IMR-90 (cell line): ENCODE results near the gene SP2. TPM values are rescaled to one million over a fixed set of nuclear protein-coding genes. Genes with fewer than 3 reads are reported as not detected.

Experiments used
- ATAC-seq: fragments of 200-7000 bp; cut with Tn5 transposase; 2 replicates; pipeline ENCODE4 v1.9.1; 2020; ENCODE audit warnings: low read depth, mild to moderate bottlenecking, moderate library complexity
- BruUV-seq: library from RNA; stranded (reverse); fragments of 400-500 nt; replicated peaks from 2 replicates; lab custom pipeline; 2021; lab: Mats Ljungman, UMichigan
- CTCF ChIA-PET: fragments of 300-600 bp; formaldehyde crosslinking; extraction: SDS; loops from one replicate; lab custom pipeline; 2021; ENCODE audit warnings: antibody characterized with exemption; lab: Yijun Ruan, JAX
- POLR2A ChIA-PET: fragments of 300-600 bp; sonication (Branson Sonifier 250); formaldehyde crosslinking; loops from one replicate; lab custom pipeline; 2022; ENCODE audit warnings: antibody characterized with exemption; ENCODE audit not compliant: unreplicated experiment; lab: Charles Lee
- DNase-seq: peaks from one replicate; pipeline ENCODE4 v3.0.0; 2013
- H2AFZ ChIP-seq: replicated peaks from 2 replicates; pipeline ENCODE3; 2013; ENCODE audit warnings: low read length, mild to moderate bottlenecking; ENCODE audit not compliant: poor library complexity
- H2AK5ac ChIP-seq: 2 replicates; pipeline ENCODE4 v1.6.1; 2013; ENCODE audit warnings: low read depth, low read length, inconsistent platforms
- H2AK9ac ChIP-seq: replicated peaks from 2 replicates; pipeline ENCODE3; 2013; ENCODE audit warnings: mild to moderate bottlenecking, low read depth, low read length, moderate library complexity; ENCODE audit not compliant: poor library complexity
- H2BK120ac ChIP-seq: 2 replicates; pipeline ENCODE4 v1.6.1; 2013; ENCODE audit warnings: low read depth, low read length, inconsistent platforms
- H2BK15ac ChIP-seq: 3 replicates; pipeline ENCODE4 v1.6.1; 2013; ENCODE audit warnings: low read depth, low read length, inconsistent platforms
- H2BK20ac ChIP-seq: 2 replicates; pipeline ENCODE4 v1.6.1; 2013; ENCODE audit warnings: low read depth, mild to moderate bottlenecking, inconsistent platforms, low read length, moderate library complexity
- H2BK5ac ChIP-seq: 2 replicates; pipeline ENCODE4 v1.6.1; 2013; ENCODE audit warnings: mild to moderate bottlenecking, low read depth, low read length, inconsistent platforms; ENCODE audit not compliant: poor library complexity, severe bottlenecking
- H3K14ac ChIP-seq: replicated peaks from 2 replicates; pipeline ENCODE4 v1.6.1; 2013; ENCODE audit warnings: low read depth, low read length, inconsistent platforms
- H3K18ac ChIP-seq: 2 replicates; pipeline ENCODE4 v1.6.1; 2013; ENCODE audit warnings: low read depth, low read length, control low read depth
- H3K23ac ChIP-seq: 2 replicates; pipeline ENCODE4 v1.6.1; 2013; ENCODE audit warnings: low read depth, low read length, inconsistent platforms
- H3K27ac ChIP-seq: 2 replicates; pipeline ENCODE4 v1.5.1; 2013; ENCODE audit warnings: mild to moderate bottlenecking, control low read depth, low read length; ENCODE audit not compliant: insufficient read depth
- H3K27me3 ChIP-seq: 2 replicates; pipeline ENCODE4 v1.6.1; 2013; ENCODE audit warnings: low read length; ENCODE audit not compliant: control insufficient read depth, insufficient read depth
- H3K36me3 ChIP-seq: 2 replicates; pipeline ENCODE4 v1.6.1; 2013; ENCODE audit warnings: low read length, mixed read lengths; ENCODE audit not compliant: control insufficient read depth, insufficient read depth
- H3K4ac ChIP-seq: 2 replicates; pipeline ENCODE4 v1.6.1; 2013; ENCODE audit warnings: low read depth, low read length, inconsistent platforms
- H3K4me1 ChIP-seq: 2 replicates; pipeline ENCODE4 v1.6.1; 2013; ENCODE audit warnings: low read length, mixed read lengths; ENCODE audit not compliant: control insufficient read depth, insufficient read depth
- H3K4me2 ChIP-seq: 2 replicates; pipeline ENCODE4 v1.6.1; 2013; ENCODE audit warnings: low read depth, mild to moderate bottlenecking, control low read depth, low read length, moderate library complexity
- H3K4me3 ChIP-seq: 2 replicates; pipeline ENCODE4 v1.5.1; 2013; ENCODE audit warnings: low read depth, mild to moderate bottlenecking, control low read depth, low read length, moderate library complexity; ENCODE audit not compliant: insufficient read depth
- H3K56ac ChIP-seq: 2 replicates; pipeline ENCODE4 v1.6.1; 2013; ENCODE audit warnings: low read length, inconsistent platforms; ENCODE audit not compliant: insufficient read depth; ENCODE audit errors: extremely low read depth
- H3K79me1 ChIP-seq, 2 experiments: 2 replicates each; pipeline ENCODE4 v1.6.1; 2013; ENCODE audit warnings: low read length in 2 of 2, inconsistent platforms in 1 of 2, low read depth in 1 of 2
- H3K9ac ChIP-seq: 2 replicates; pipeline ENCODE4 v1.6.1; 2013; ENCODE audit warnings: low read depth, low read length, control low read depth
- H3K9me1 ChIP-seq: 2 replicates; pipeline ENCODE4 v1.6.1; 2013; ENCODE audit warnings: low read length, inconsistent platforms; ENCODE audit not compliant: insufficient read depth
- H3K9me3 ChIP-seq: 2 replicates; pipeline ENCODE4 v1.6.1; 2013; ENCODE audit warnings: low read length; ENCODE audit not compliant: control insufficient read depth, insufficient read depth
- H4K20me1 ChIP-seq: 2 replicates; pipeline ENCODE4 v1.6.1; 2013; ENCODE audit warnings: low read length, inconsistent platforms; ENCODE audit not compliant: insufficient read depth
- H4K5ac ChIP-seq: 2 replicates; pipeline ENCODE4 v1.6.1; 2013; ENCODE audit warnings: mild to moderate bottlenecking, low read depth, low read length, control low read depth
- H4K8ac ChIP-seq, 2 experiments: 2 replicates each; pipeline ENCODE4 v1.6.1; 2013; ENCODE audit warnings: low read depth in 2 of 2, low read length in 2 of 2, control low read depth in 1 of 2, inconsistent platforms in 1 of 2
- H4K91ac ChIP-seq: 2 replicates; pipeline ENCODE4 v1.6.1; 2013; ENCODE audit warnings: low read depth, low read length, inconsistent platforms; ENCODE audit not compliant: insufficient read depth
- CEBPB ChIP-seq: IDR thresholded peaks from 2 replicates; pipeline ENCODE4 v1.6.1; 2012; ENCODE audit warnings: low read depth, low read length, improper control_type of control experiment
- MAZ ChIP-seq: IDR thresholded peaks from 2 replicates; pipeline ENCODE4 v1.6.1; 2012; ENCODE audit warnings: low read depth, mild to moderate bottlenecking, low read length, improper control_type of control experiment, moderate library complexity, borderline replicate concordance
- MXI1 ChIP-seq: IDR thresholded peaks from 2 replicates; pipeline ENCODE4 v1.6.1; 2012; ENCODE audit warnings: low read depth, mild to moderate bottlenecking, low read length, moderate library complexity, borderline replicate concordance
- NFE2L2 ChIP-seq: fragments of 150-350 bp; IDR thresholded peaks from 2 replicates; pipeline ENCODE4 v1.6.1; 2016; ENCODE audit warnings: low read depth, mild to moderate bottlenecking, low read length
- RAD21 ChIP-seq: IDR thresholded peaks from 2 replicates; pipeline ENCODE4 v1.6.1; 2012; ENCODE audit warnings: low read length, improper control_type of control experiment
- RCOR1 ChIP-seq: IDR thresholded peaks from 2 replicates; pipeline ENCODE4 v1.6.1; 2012; ENCODE audit warnings: mild to moderate bottlenecking, low read length, improper control_type of control experiment; ENCODE audit not compliant: insufficient replicate concordance
- SMC3 ChIP-seq: fragments of 150-350 bp; IDR thresholded peaks from 2 replicates; pipeline ENCODE4 v1.6.1; 2016; ENCODE audit warnings: low read depth, mild to moderate bottlenecking, antibody characterized with exemption, low read length, moderate library complexity
- WGBS, 2 experiments: methylation state at CpG; one replicate each; pipeline versions ENCODE4 v1.1.5 to v1.1.7; 2013; ENCODE audit warnings: missing lambda C conversion rate in 2 of 2; ENCODE audit not compliant: insufficient read length in 1 of 2; ENCODE audit errors: extremely low coverage in 2 of 2; 5-methylcytosine and 5-hydroxymethylcytosine counted together
- dilution Hi-C: fragments of 300-500 bp; cut with HindIII; formaldehyde crosslinking; loops from one replicate; pipeline ENCODE4 v1.14.3; 2018; ENCODE audit warnings: low sequenced_read_pairs; ENCODE audit not compliant: unreplicated experiment
- in situ Hi-C: fragments of 300-500 bp; cut with MboI; formaldehyde crosslinking; loops from 3 replicates; pipeline ENCODE4 v1.14.3; 2019; ENCODE audit warnings: low sequenced_read_pairs, inconsistent platforms, mixed read lengths
- intact Hi-C: fragments of 100-400 bp; cut with micrococcal nuclease; formaldehyde crosslinking; loops from 2 replicates; pipeline ENCODE4 v1.10.0; 2022
- polyA plus RNA-seq, 3 experiments: library from polyadenylated mRNA; depleted of rRNA; stranded (reverse); fragments of >200 nt; gene quantifications; 2 replicates each; pipeline ENCODE4 v1.2.3, GENCODE V29; 2012; ENCODE audit warnings: low replicate concordance in 1 of 3
- total RNA-seq: library from RNA; depleted of rRNA; stranded (reverse); fragments of >200 nt; gene quantifications from 2 replicates; pipeline ENCODE4 v1.2.3, GENCODE V29; 2012
- TF ChIP-seq, protein P1 (sequence below): fragments of 150-350 bp; IDR thresholded peaks from 2 replicates; pipeline ENCODE4 v1.6.1; 2017; ENCODE audit warnings: mild to moderate bottlenecking, antibody characterized with exemption, low read length, low read depth
- TF ChIP-seq, protein P2 (sequence below): conservative IDR thresholded peaks from 2 replicates; pipeline ENCODE4 v1.5.1; 2012; ENCODE audit warnings: mild to moderate bottlenecking, low read depth, low read length, improper control_type of control experiment
- TF ChIP-seq, protein P3 (sequence below): fragments of 150-350 bp; IDR thresholded peaks from 2 replicates; pipeline ENCODE4 v1.6.1; 2016; ENCODE audit warnings: low read depth, mild to moderate bottlenecking, low read length, moderate library complexity, borderline replicate concordance

SP2 gene
- total and polyA plus RNA-seq, 2 of the 4 experiments (the other 2 are of a cell fraction): 0.72 to 13.8 TPM

DNA sequence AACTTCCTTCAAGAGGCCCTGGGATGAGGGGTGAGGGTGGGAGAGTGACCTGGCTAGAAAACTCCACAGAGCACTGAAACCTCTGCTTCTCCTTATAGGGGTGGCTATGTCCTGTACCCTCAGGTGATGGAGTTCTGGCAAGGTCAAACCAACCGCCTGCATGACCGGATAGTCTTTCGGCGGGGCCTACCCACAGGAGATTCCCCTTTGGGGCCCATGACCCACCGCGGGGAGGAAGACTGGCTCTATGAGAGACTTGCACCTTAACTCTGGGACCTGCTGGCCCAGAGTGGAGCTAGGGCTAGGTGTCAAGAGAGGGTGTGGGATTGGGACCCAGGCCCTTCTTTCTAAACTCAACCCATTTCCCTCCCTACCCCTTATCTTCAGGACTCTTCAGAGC lies 50.5 kb downstream of the SP2 start (continued):
- TF ChIP-seq, protein P1, sequence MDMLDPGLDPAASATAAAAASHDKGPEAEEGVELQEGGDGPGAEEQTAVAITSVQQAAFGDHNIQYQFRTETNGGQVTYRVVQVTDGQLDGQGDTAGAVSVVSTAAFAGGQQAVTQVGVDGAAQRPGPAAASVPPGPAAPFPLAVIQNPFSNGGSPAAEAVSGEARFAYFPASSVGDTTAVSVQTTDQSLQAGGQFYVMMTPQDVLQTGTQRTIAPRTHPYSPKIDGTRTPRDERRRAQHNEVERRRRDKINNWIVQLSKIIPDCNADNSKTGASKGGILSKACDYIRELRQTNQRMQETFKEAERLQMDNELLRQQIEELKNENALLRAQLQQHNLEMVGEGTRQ: no peak
- TF ChIP-seq NFE2L2: no peak

DNA sequence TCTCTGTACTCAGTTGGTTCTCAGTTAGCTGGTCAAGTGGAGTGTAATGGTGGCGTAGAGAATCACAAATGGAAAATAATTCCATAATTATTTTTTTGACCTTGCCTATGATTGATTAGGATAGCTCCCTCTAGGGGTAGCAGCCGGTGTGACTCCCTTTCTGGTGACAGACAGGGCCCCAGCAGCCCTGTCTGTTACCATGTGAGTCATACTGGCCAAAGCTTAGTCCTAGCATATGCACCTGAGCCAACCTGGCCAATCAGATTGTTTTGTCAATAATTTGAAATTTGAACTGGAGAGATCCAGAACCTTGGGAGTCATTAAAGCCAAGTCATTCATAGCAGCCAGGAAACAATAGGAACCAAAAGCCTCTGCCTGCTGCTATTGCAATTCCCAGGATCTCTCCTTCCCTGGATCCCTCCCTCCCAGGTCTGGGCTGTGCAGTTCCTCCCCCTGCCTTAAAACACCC lies 50.9 kb downstream of the SP2 start:
- H3K27me3 ChIP-seq: no peaks in the 10 kb centered on the region
- no peak overlapping the region for H3K18ac ChIP-seq
- no peak overlapping the region for H4K91ac ChIP-seq
- H3K56ac ChIP-seq: no peak overlapping the region
- DNase-seq (peak; percentile 79), ATAC-seq (peak; percentile 70)
- no peak overlapping the region for H3K14ac ChIP-seq
- no peak overlapping the region for H3K27ac ChIP-seq
- H2BK5ac ChIP-seq: no peak overlapping the region
- H3K36me3 ChIP-seq: peaks cover 2% of the 10 kb centered on the region
- H2BK120ac ChIP-seq: no peak overlapping the region
- H4K20me1 ChIP-seq: peaks cover 2% of the 10 kb centered on the region; the same call in 1 of the 2 replicates
- H4K8ac ChIP-seq: no peak overlapping the region
- H2BK15ac ChIP-seq: no peak overlapping the region
- no peak overlapping the region for H3K4me3 ChIP-seq
- peaks cover 2 to 13% of the 10 kb centered on the region in 2 experiments; a peak in 3 of 4 replicates for H3K79me1 ChIP-seq
- 0% methylated on average over 1 of the region's 2 CpGs; no CpG with 5 or more reads in 1 of the 2 experiments for WGBS, 2 experiments
- no peak overlapping the region for H2AK9ac ChIP-seq
- ChIA-PET CTCF (interaction anchor here (0.6 to 1.5 kb wide), 13 partner anchors 8 to 153 kb away, joined by 3 to 8 read pairs (median 4); partner anchors contain the start of genes CDK5RAP3 and SCRN2), POLR2A (no interaction called here)
- no peak overlapping the region for H2AFZ ChIP-seq
- H3K9me3 ChIP-seq: no peaks in the 10 kb centered on the region
- intact Hi-C loops (loop anchor here (5.0 kb wide), 1 partner anchor 105 kb away; the partner anchor contains the start of gene SCRN2), in situ Hi-C loops (no loop called here), dilution Hi-C loops (no loop called here)
- no peak overlapping the region for H3K4me2 ChIP-seq
- H4K5ac ChIP-seq: no peak overlapping the region
- no peak overlapping the region for H2AK5ac ChIP-seq
- no peaks in the 10 kb centered on the region for H3K9me1 ChIP-seq
- H3K23ac ChIP-seq: no peak overlapping the region
- peaks cover 4% of the 10 kb centered on the region for H3K4me1 ChIP-seq
- TSS peak; percentile 69 for BruUV-seq
- H3K4ac ChIP-seq: no peak overlapping the region
- H3K9ac ChIP-seq: no peak overlapping the region
- H2BK20ac ChIP-seq: no peak overlapping the region
- TF ChIP-seq, protein P1: peak; percentile 76
- no peak for TF ChIP-seq MXI1
- peak; percentile 43 for TF ChIP-seq SMC3
- peak; percentile 39; the same call in 1 of the 2 replicates for TF ChIP-seq RAD21
- TF ChIP-seq NFE2L2: no peak
- TF ChIP-seq, protein P2, sequence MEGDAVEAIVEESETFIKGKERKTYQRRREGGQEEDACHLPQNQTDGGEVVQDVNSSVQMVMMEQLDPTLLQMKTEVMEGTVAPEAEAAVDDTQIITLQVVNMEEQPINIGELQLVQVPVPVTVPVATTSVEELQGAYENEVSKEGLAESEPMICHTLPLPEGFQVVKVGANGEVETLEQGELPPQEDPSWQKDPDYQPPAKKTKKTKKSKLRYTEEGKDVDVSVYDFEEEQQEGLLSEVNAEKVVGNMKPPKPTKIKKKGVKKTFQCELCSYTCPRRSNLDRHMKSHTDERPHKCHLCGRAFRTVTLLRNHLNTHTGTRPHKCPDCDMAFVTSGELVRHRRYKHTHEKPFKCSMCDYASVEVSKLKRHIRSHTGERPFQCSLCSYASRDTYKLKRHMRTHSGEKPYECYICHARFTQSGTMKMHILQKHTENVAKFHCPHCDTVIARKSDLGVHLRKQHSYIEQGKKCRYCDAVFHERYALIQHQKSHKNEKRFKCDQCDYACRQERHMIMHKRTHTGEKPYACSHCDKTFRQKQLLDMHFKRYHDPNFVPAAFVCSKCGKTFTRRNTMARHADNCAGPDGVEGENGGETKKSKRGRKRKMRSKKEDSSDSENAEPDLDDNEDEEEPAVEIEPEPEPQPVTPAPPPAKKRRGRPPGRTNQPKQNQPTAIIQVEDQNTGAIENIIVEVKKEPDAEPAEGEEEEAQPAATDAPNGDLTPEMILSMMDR: peak; percentile 87
- TF ChIP-seq RCOR1: no peak
- no peak for TF ChIP-seq CEBPB
- TF ChIP-seq MAZ: peak; percentile 50; the same call in 1 of the 2 replicates
- TF ChIP-seq, protein P3, sequence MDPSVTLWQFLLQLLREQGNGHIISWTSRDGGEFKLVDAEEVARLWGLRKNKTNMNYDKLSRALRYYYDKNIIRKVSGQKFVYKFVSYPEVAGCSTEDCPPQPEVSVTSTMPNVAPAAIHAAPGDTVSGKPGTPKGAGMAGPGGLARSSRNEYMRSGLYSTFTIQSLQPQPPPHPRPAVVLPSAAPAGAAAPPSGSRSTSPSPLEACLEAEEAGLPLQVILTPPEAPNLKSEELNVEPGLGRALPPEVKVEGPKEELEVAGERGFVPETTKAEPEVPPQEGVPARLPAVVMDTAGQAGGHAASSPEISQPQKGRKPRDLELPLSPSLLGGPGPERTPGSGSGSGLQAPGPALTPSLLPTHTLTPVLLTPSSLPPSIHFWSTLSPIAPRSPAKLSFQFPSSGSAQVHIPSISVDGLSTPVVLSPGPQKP: no peak
